Hepatocyte (in vitro differentiated cells): ENCODE measurements around the gene IQGAP2. TPM values are rescaled to one million over a fixed set of nuclear protein-coding genes. Genes with fewer than 3 reads are reported as not detected.

Experiments
- DNase-seq: peaks from one replicate; pipeline ENCODE4 v3.0.0-alpha.2; 2016; ENCODE audit warnings: low spot score
- H2AFZ ChIP-seq: fragments of 200-600 bp; sonication (generic); 2 replicates; pipeline ENCODE4 v1.6.0; 2016; ENCODE audit warnings: antibody characterized with exemption, mild to moderate bottlenecking
- H3K27ac ChIP-seq: fragments of 200-600 bp; sonication (generic); 2 replicates; pipeline ENCODE4 v1.5.1; 2016; ENCODE audit warnings: mild to moderate bottlenecking
- H3K27me3 ChIP-seq: fragments of 200-600 bp; sonication (generic); 2 replicates; pipeline ENCODE4 v1.6.1; 2016
- H3K36me3 ChIP-seq: fragments of 200-600 bp; sonication (generic); replicated peaks from 2 replicates; pipeline ENCODE4 v1.5.1; 2016; ENCODE audit warnings: low read depth; ENCODE audit not compliant: insufficient read depth
- H3K4me1 ChIP-seq: fragments of 200-600 bp; sonication (generic); 2 replicates; pipeline ENCODE4 v1.5.1; 2016; ENCODE audit warnings: mild to moderate bottlenecking, moderate library complexity; ENCODE audit not compliant: insufficient read depth
- H3K4me2 ChIP-seq: fragments of 200-600 bp; sonication (generic); 2 replicates; pipeline ENCODE4 v1.6.0; 2016
- H3K4me3 ChIP-seq: fragments of 200-600 bp; sonication (generic); 2 replicates; pipeline ENCODE4 v1.5.1; 2016; ENCODE audit warnings: mild to moderate bottlenecking
- H3K79me2 ChIP-seq: fragments of 200-600 bp; sonication (generic); 2 replicates; pipeline ENCODE4 v1.6.0; 2017; ENCODE audit warnings: mild to moderate bottlenecking
- H3K9me2 ChIP-seq: fragments of 200-600 bp; sonication (generic); replicated peaks from 2 replicates; pipeline ENCODE4 v1.6.0; 2017; ENCODE audit warnings: mild to moderate bottlenecking; ENCODE audit not compliant: insufficient read depth
- H3K9me3 ChIP-seq: fragments of 200-600 bp; sonication (generic); 2 replicates; pipeline ENCODE4 v1.5.1; 2016; ENCODE audit warnings: low read depth, mild to moderate bottlenecking
- H4K20me1 ChIP-seq: fragments of 200-600 bp; sonication (generic); 2 replicates; pipeline ENCODE4 v1.6.0; 2016; ENCODE audit warnings: mild to moderate bottlenecking; ENCODE audit not compliant: insufficient read depth, poor library complexity, severe bottlenecking
- CTCF ChIP-seq: fragments of 200-600 bp; sonication (generic); IDR thresholded peaks from 2 replicates; pipeline ENCODE4 v1.5.1; 2016; ENCODE audit warnings: antibody characterized with exemption, mild to moderate bottlenecking; ENCODE audit not compliant: poor library complexity
- EZH2 ChIP-seq: fragments of 200-600 bp; sonication (generic); IDR thresholded peaks from 2 replicates; pipeline ENCODE4 v1.6.1; 2016; ENCODE audit warnings: antibody characterized with exemption, mild to moderate bottlenecking, borderline replicate concordance
- EZH2phosphoT487 ChIP-seq: fragments of 200-600 bp; sonication (generic); IDR thresholded peaks from one replicate; pipeline ENCODE4 v1.6.1; 2018; ENCODE audit warnings: antibody characterized with exemption, mild to moderate bottlenecking, low read depth, moderate library complexity; ENCODE audit not compliant: unreplicated experiment, severe bottlenecking
- WGBS: methylation state at CpG from one replicate; pipeline ENCODE4 v1.1.6; 2016; ENCODE audit warnings: low lambda C conversion rate; ENCODE audit errors: missing lambda C conversion rate; 5-methylcytosine and 5-hydroxymethylcytosine counted together
- polyA plus RNA-seq: library from polyadenylated mRNA; unstranded; fragments of >200 nt; fragmentation: Nextera tagmentation; extraction: Ambion mirVana; gene quantifications from 2 replicates; pipeline ENCODE4 v1.2.1, GENCODE V29; 2016
- total RNA-seq: library from RNA; depleted of rRNA; stranded (reverse); fragments of >200 nt; gene quantifications from 2 replicates; pipeline ENCODE4 v1.2.3, GENCODE V29; 2014

IQGAP2 gene
- total and polyA plus RNA-seq, 2 experiments from 2014 or later = 37.2 to 78.9 TPM

GRCh38 chr5:76560952-76561891 is 158.1 kb downstream of the IQGAP2 start:
- Histone ChIP-seq H3K9me2 (no peaks in the 10 kb centered on the region), H3K4me1 (no peaks in the 10 kb centered on the region), H3K27me3 (no peaks in the 10 kb centered on the region), H3K4me3 (no peak overlapping the region), H4K20me1 (no peaks in the 10 kb centered on the region), H2AFZ (no peak overlapping the region), H3K27ac (no peak overlapping the region), H3K4me2 (no peak overlapping the region), H3K79me2 (no peaks in the 10 kb centered on the region), H3K9me3 (no peaks in the 10 kb centered on the region), H3K36me3 (no peaks in the 10 kb centered on the region)
- TF ChIP-seq EZH2phosphoT487 (no peak), EZH2 (no peak), CTCF (no peak)
- no peak for DNase-seq
- WGBS = 84% methylated on average over 5 of the region's 5 CpGs

- no peaks in the 10 kb centered on the region for H3K27me3 ChIP-seq
- no peak overlapping the region for H3K4me2 ChIP-seq
- H3K36me3 ChIP-seq = no peaks in the 10 kb centered on the region
- H3K4me3 ChIP-seq = no peak overlapping the region
- H3K79me2 ChIP-seq = no peaks in the 10 kb centered on the region
- TF ChIP-seq EZH2 (no peak), CTCF (no peak), EZH2phosphoT487 (no peak)
- no peaks in the 10 kb centered on the region for H4K20me1 ChIP-seq
- H2AFZ ChIP-seq = no peak overlapping the region
- H3K4me1 ChIP-seq = no peaks in the 10 kb centered on the region
- H3K9me3 ChIP-seq = no peaks in the 10 kb centered on the region
- no peaks in the 10 kb centered on the region for H3K9me2 ChIP-seq
- DNase-seq = no peak
- 92% methylated on average over 6 of the region's 6 CpGs for WGBS
- H3K27ac ChIP-seq = no peak overlapping the region
Observed at GRCh38 chr5:76561959-76562358, 158.9 kb downstream of the IQGAP2 start.

GRCh38 chr5:76565009-76565408 is 161.9 kb downstream of the IQGAP2 start:
- no peaks in the 10 kb centered on the region for H3K9me2 ChIP-seq
- H3K4me1 ChIP-seq = peaks cover 3% of the 10 kb centered on the region
- no peaks in the 10 kb centered on the region for H3K36me3 ChIP-seq
- 89% methylated on average over 7 of the region's 7 CpGs for WGBS
- H3K79me2 ChIP-seq = no peaks in the 10 kb centered on the region
- no peak overlapping the region for H3K4me3 ChIP-seq
- no peak overlapping the region for H2AFZ ChIP-seq
- no peak overlapping the region for H3K27ac ChIP-seq
- no peak overlapping the region for H3K4me2 ChIP-seq
- no peak for TF ChIP-seq CTCF
- TF ChIP-seq EZH2 = no peak
- no peak for TF ChIP-seq EZH2phosphoT487
- DNase-seq = no peak
- no peaks in the 10 kb centered on the region for H4K20me1 ChIP-seq
- H3K27me3 ChIP-seq = no peaks in the 10 kb centered on the region
- no peaks in the 10 kb centered on the region for H3K9me3 ChIP-seq
